GM18507 (cell line): ENCODE measurements around the gene PNMA8B.
"Not testable (repeated sequence)": the region's sequence is repeated elsewhere in the genome, so short reads cannot be mapped to it uniquely, and the experiment has no call there.

Experiments used
- DNase-seq: peaks from one replicate; pipeline ENCODE4 v3.0.0; 2011; ENCODE audit warnings: low read depth; ENCODE audit not compliant: insufficient read length; ENCODE audit errors: extremely low spot score
- FAIRE-seq: peaks from 2 replicates; lab custom pipeline; 2011; peaks lifted over from hg19 to GRCh38; lab: Jason Lieb, UNC

PNMA8B gene

GRCh38 chr19:46514589-46515289, 19.1 kb upstream of the PNMA8B start:
- DNase-seq = no peak
- FAIRE-seq = no peak

GRCh38 chr19:46513461-46514236, 18.0 kb upstream of the PNMA8B start:
- DNase-seq (no peak), FAIRE-seq (no peak)

GRCh38 chr19:46511237-46511636, 15.6 kb upstream of the PNMA8B start:
- no peak for FAIRE-seq
- no peak for DNase-seq

- no peak for FAIRE-seq
Measured at GRCh38 chr19:46508206-46508605, 12.5 kb upstream of the PNMA8B start.

GRCh38 chr19:46503848-46504453, 8.3 kb upstream of the PNMA8B start:
- FAIRE-seq = no peak

More at GRCh38 chr19:46508206-46508605, 12.5 kb upstream of the PNMA8B start:
- no peak for DNase-seq

GRCh38 chr19:46502891-46503290, 7.2 kb upstream of the PNMA8B start:
- FAIRE-seq (no peak), DNase-seq (no peak)

More at GRCh38 chr19:46503848-46504453, 8.3 kb upstream of the PNMA8B start:
- no peak for DNase-seq

GRCh38 chr19:46499692-46500091, 4.0 kb upstream of the PNMA8B start:
- DNase-seq = no peak
- no peak for FAIRE-seq

- DNase-seq = no peak
- FAIRE-seq = no peak
Measured at GRCh38 chr19:46497773-46498172, 2.1 kb upstream of the PNMA8B start.

- DNase-seq, FAIRE-seq: not testable (repeated sequence)
Measured at GRCh38 chr19:46496886-46497285, 1.2 kb upstream of the PNMA8B start.

GRCh38 chr19:46496304-46496703, 637 bp upstream of the PNMA8B start:
- FAIRE-seq (no peak), DNase-seq (no peak)

GRCh38 chr19:46494941-46495785, 504 bp downstream of the PNMA8B start:
- FAIRE-seq (no peak), DNase-seq (no peak)

- FAIRE-seq (no peak), DNase-seq (no peak)
Measured at GRCh38 chr19:46494146-46494940, 1.3 kb downstream of the PNMA8B start.

GRCh38 chr19:46493236-46494145, 2.2 kb downstream of the PNMA8B start:
- DNase-seq = no peak
- FAIRE-seq = no peak

GRCh38 chr19:46492841-46493235, 2.8 kb downstream of the PNMA8B start:
- no peak for FAIRE-seq
- DNase-seq = no peak

GRCh38 chr19:46491975-46492682, 3.5 kb downstream of the PNMA8B start:
- no peak for FAIRE-seq
- DNase-seq = no peak

GRCh38 chr19:46490774-46491173, 4.9 kb downstream of the PNMA8B start:
- DNase-seq (no peak), FAIRE-seq (no peak)
